DND-41 (cell line): ENCODE measurements around the gene NDOR1.

Experiments
- EZH2 ChIP-seq: IDR thresholded peaks from 3 replicates; pipeline ENCODE4 v1.6.1; 2012; ENCODE audit warnings: borderline replicate concordance, low read depth, mild to moderate bottlenecking, moderate library complexity, low read length, inconsistent platforms; ENCODE audit not compliant: severe bottlenecking
- TF ChIP-seq, protein P1 (sequence below): IDR thresholded peaks from 2 replicates; pipeline ENCODE4 v1.5.1; 2012; ENCODE audit warnings: borderline replicate concordance, low read length, moderate library complexity, mild to moderate bottlenecking; ENCODE audit not compliant: poor library complexity, severe bottlenecking; ENCODE audit errors: extremely low read depth

DNA sequence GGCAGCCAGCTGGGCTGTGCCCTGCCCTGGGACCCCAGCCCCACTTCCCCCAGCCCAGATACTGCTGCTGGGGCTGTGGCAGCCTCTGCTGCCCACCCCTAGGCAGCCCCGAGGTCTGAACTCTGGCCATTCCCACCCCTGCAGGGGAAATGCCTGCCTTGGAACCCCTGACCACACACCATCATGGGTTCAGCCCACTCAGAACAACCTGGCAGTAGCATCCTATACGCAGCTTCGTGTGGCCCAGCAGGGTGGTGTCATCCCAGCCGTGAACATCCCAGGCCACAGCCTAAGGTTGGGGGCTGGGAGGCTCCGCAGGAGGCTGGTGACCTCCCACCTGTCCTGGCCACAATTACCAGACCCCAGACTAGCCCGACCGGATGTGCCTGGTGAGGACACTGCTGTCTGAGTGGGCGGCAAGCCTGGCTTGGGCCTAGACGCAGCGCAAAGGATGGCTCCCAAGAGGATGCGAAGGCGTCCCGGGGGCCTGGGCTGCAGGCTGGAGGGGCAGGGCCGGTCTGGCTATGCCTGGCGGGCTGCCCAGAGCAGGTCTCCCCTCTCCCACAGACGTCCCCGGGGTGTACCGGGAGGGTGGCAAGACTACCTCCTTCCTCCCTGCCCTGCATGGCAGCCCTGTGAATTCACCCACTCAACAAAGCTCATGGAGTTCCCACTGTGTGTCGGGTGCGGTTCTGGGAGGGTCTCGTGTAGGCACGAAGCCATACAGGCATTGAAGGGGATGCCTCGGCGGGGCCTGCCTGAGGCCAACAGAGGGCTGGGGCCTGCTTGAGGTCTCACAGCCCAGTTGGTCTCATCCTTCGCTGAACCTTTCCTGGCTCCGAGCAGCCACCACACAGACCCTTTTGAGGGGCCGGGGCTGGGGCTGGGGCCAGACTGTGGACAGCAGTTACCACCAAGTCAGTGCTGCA, 23.7 kb downstream of the NDOR1 start:
- TF ChIP-seq, protein P1, sequence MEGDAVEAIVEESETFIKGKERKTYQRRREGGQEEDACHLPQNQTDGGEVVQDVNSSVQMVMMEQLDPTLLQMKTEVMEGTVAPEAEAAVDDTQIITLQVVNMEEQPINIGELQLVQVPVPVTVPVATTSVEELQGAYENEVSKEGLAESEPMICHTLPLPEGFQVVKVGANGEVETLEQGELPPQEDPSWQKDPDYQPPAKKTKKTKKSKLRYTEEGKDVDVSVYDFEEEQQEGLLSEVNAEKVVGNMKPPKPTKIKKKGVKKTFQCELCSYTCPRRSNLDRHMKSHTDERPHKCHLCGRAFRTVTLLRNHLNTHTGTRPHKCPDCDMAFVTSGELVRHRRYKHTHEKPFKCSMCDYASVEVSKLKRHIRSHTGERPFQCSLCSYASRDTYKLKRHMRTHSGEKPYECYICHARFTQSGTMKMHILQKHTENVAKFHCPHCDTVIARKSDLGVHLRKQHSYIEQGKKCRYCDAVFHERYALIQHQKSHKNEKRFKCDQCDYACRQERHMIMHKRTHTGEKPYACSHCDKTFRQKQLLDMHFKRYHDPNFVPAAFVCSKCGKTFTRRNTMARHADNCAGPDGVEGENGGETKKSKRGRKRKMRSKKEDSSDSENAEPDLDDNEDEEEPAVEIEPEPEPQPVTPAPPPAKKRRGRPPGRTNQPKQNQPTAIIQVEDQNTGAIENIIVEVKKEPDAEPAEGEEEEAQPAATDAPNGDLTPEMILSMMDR = no peak
- TF ChIP-seq EZH2 = no peak
